ENCODE data around the gene KAT6B. TPM values are rescaled to one million over a fixed set of nuclear protein-coding genes. Genes with fewer than 3 reads are reported as not detected.

The KAT6B gene
- polyA plus RNA-seq, 1 donor from 2014 or later: 11.5 TPM

DNA sequence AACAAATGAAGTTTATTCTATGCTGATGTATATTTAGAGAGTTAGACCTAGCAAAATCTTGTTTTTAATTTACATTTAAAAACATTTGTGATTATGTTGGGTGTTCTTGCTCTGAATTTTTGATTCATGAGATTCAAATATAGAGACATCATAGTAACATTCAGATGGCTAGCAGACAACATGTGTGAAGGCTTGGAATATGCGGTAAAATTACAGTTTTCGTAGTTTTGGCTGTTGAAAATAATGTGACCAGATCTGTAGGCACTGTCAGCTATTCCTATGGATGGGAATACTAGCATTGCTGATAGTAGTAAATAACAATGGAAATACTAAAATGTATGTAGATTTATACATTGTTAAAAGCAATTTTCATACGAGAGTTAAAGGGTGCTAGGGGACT is 131.9 kb downstream of the KAT6B start:
- no peaks in the 10 kb centered on the region for H3F3A ChIP-seq (ENCODE audit: insufficient read depth, low read length, poor library complexity, severe bottlenecking)
- no peaks in the 10 kb centered on the region for H3K27me3 ChIP-seq (ENCODE audit: insufficient read depth, low read depth, low read length)
- no peaks in the 10 kb centered on the region for H3K9me3 ChIP-seq (ENCODE audit: low read length)
- H2AFZ ChIP-seq (ENCODE audit: low read depth, low read length): no peak overlapping the region
- H3K4me3 ChIP-seq (ENCODE audit: low read length): peak overlapping the region; percentile 50
- H3K4me2 ChIP-seq (ENCODE audit: low read length): peak overlapping the region; percentile 40
- TF ChIP-seq RAD21 (conservative IDR thresholded peaks at IDR 0.05): no peak
- TF ChIP-seq TAF1 (IDR thresholded peaks at IDR 0.05; ENCODE audit: low read depth): no peak
- no peak for TF ChIP-seq POLR2AphosphoS5 (IDR thresholded peaks at IDR 0.05)
- no peak for TF ChIP-seq EZH2 (IDR thresholded peaks at IDR 0.05; ENCODE audit: borderline replicate concordance, insufficient read depth, low read length, poor library complexity, severe bottlenecking)
- TF ChIP-seq EP300 (conservative IDR thresholded peaks at IDR 0.05; ENCODE audit: poor library complexity, severe bottlenecking): no peak
- TF ChIP-seq SMC3 (conservative IDR thresholded peaks at IDR 0.05; ENCODE audit: poor library complexity): no peak
- no peak for TF ChIP-seq MXI1 (conservative IDR thresholded peaks at IDR 0.05; ENCODE audit: poor library complexity, severe bottlenecking)
- TF ChIP-seq, protein P1, sequence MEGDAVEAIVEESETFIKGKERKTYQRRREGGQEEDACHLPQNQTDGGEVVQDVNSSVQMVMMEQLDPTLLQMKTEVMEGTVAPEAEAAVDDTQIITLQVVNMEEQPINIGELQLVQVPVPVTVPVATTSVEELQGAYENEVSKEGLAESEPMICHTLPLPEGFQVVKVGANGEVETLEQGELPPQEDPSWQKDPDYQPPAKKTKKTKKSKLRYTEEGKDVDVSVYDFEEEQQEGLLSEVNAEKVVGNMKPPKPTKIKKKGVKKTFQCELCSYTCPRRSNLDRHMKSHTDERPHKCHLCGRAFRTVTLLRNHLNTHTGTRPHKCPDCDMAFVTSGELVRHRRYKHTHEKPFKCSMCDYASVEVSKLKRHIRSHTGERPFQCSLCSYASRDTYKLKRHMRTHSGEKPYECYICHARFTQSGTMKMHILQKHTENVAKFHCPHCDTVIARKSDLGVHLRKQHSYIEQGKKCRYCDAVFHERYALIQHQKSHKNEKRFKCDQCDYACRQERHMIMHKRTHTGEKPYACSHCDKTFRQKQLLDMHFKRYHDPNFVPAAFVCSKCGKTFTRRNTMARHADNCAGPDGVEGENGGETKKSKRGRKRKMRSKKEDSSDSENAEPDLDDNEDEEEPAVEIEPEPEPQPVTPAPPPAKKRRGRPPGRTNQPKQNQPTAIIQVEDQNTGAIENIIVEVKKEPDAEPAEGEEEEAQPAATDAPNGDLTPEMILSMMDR (IDR thresholded peaks at IDR 0.05; ENCODE audit: poor library complexity, severe bottlenecking): no peak
- H4K20me1 ChIP-seq (ENCODE audit: insufficient read depth): no peaks in the 10 kb centered on the region
- peaks cover 11% of the 10 kb centered on the region for H3K79me2 ChIP-seq (replicated peaks; ENCODE audit: insufficient read depth, low read length)
- no peaks in the 10 kb centered on the region for H3K36me3 ChIP-seq (ENCODE audit: insufficient read depth, low read length)
- no peaks in the 10 kb centered on the region for H3K9me2 ChIP-seq (ENCODE audit: insufficient read depth, low read length)
- H3K9ac ChIP-seq (ENCODE audit: low read length): peak overlapping the region; percentile 34
- peak overlapping the region; percentile 70 for H3K27ac ChIP-seq (ENCODE audit: low read length)

DNA sequence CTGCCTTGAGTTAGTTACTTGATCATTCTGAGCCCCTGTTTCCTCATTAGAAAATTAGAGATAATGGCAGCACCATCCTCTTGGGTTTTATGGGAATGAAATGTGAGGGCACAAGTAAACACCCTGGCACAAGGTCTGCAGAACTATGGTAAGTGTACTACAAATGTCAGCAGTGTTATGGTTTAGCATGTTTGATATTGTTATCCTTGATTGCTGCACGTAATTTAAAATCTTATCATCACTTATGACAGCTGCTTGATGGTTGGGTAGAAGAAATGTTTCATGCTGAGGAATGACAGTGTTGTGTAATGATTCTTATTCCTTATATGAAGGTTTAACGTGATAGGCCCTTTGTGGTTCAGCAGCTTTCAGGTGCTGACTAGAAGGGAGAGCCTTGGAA is 134.3 kb downstream of the KAT6B start:
- Histone ChIP-seq H3K27me3 (ENCODE audit: insufficient read depth, low read depth, low read length) (no peaks in the 10 kb centered on the region), H3K4me2 (ENCODE audit: low read length) (peak overlapping the region; percentile 46), H3F3A (ENCODE audit: insufficient read depth, low read length, poor library complexity, severe bottlenecking) (no peaks in the 10 kb centered on the region), H2AFZ (ENCODE audit: low read depth, low read length) (no peak overlapping the region), H4K20me1 (ENCODE audit: insufficient read depth) (no peaks in the 10 kb centered on the region), H3K36me3 (ENCODE audit: insufficient read depth, low read length) (no peaks in the 10 kb centered on the region), H3K79me2 (replicated peaks; ENCODE audit: insufficient read depth, low read length) (peaks cover 11% of the 10 kb centered on the region), H3K4me3 (ENCODE audit: low read length) (peak overlapping the region; percentile 52), H3K9me3 (ENCODE audit: low read length) (no peaks in the 10 kb centered on the region), H3K9me2 (ENCODE audit: insufficient read depth, low read length) (no peaks in the 10 kb centered on the region), H3K27ac (ENCODE audit: low read length) (peak overlapping the region; percentile 88), H3K9ac (ENCODE audit: low read length) (peak overlapping the region; percentile 60)
- TF ChIP-seq SMC3 (conservative IDR thresholded peaks at IDR 0.05; ENCODE audit: poor library complexity) (no peak), EP300 (conservative IDR thresholded peaks at IDR 0.05; ENCODE audit: poor library complexity, severe bottlenecking) (peak; percentile 77), POLR2AphosphoS5 (IDR thresholded peaks at IDR 0.05) (peak; percentile 58)

DNA sequence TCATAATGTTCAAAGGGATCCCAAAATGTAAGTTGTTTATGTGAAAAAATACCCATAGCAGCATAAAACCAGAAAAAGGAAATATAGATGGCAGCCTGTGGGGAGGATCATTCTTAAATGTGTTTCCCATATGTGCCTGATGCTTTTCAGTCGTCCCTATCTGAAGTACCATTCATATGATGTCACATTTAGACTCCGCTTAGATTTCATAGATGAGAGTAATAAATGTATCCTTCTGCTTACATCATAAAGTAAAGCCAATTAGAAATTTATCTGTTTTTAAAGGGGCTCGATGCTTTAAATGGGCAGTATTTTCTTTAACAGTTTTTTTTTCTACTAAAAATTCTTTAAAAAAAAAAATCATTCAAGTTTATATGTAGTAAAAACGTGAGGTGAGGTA is 136.1 kb downstream of the KAT6B start:
- Histone ChIP-seq H3F3A (ENCODE audit: insufficient read depth, low read length, poor library complexity, severe bottlenecking) (no peaks in the 10 kb centered on the region), H3K4me3 (ENCODE audit: low read length) (no peak overlapping the region), H4K20me1 (ENCODE audit: insufficient read depth) (no peaks in the 10 kb centered on the region), H3K36me3 (ENCODE audit: insufficient read depth, low read length) (no peaks in the 10 kb centered on the region), H3K9me2 (ENCODE audit: insufficient read depth, low read length) (no peaks in the 10 kb centered on the region), H3K27me3 (ENCODE audit: insufficient read depth, low read depth, low read length) (no peaks in the 10 kb centered on the region), H3K79me2 (replicated peaks; ENCODE audit: insufficient read depth, low read length) (peaks cover 11% of the 10 kb centered on the region), H2AFZ (ENCODE audit: low read depth, low read length) (no peak overlapping the region), H3K9me3 (ENCODE audit: low read length) (no peaks in the 10 kb centered on the region), H3K27ac (ENCODE audit: low read length) (peak overlapping the region; percentile 88), H3K9ac (ENCODE audit: low read length) (no peak overlapping the region), H3K4me2 (ENCODE audit: low read length) (no peak overlapping the region)
- TF ChIP-seq, protein P1 (IDR thresholded peaks at IDR 0.05; ENCODE audit: poor library complexity, severe bottlenecking): no peak
- TF ChIP-seq EZH2 (IDR thresholded peaks at IDR 0.05; ENCODE audit: borderline replicate concordance, insufficient read depth, low read length, poor library complexity, severe bottlenecking) (no peak), EP300 (conservative IDR thresholded peaks at IDR 0.05; ENCODE audit: poor library complexity, severe bottlenecking) (no peak), MXI1 (conservative IDR thresholded peaks at IDR 0.05; ENCODE audit: poor library complexity, severe bottlenecking) (no peak), SMC3 (conservative IDR thresholded peaks at IDR 0.05; ENCODE audit: poor library complexity) (no peak), TAF1 (IDR thresholded peaks at IDR 0.05; ENCODE audit: low read depth) (no peak), POLR2AphosphoS5 (IDR thresholded peaks at IDR 0.05) (no peak), RAD21 (conservative IDR thresholded peaks at IDR 0.05) (no peak)
- TF ChIP-seq, protein P2, sequence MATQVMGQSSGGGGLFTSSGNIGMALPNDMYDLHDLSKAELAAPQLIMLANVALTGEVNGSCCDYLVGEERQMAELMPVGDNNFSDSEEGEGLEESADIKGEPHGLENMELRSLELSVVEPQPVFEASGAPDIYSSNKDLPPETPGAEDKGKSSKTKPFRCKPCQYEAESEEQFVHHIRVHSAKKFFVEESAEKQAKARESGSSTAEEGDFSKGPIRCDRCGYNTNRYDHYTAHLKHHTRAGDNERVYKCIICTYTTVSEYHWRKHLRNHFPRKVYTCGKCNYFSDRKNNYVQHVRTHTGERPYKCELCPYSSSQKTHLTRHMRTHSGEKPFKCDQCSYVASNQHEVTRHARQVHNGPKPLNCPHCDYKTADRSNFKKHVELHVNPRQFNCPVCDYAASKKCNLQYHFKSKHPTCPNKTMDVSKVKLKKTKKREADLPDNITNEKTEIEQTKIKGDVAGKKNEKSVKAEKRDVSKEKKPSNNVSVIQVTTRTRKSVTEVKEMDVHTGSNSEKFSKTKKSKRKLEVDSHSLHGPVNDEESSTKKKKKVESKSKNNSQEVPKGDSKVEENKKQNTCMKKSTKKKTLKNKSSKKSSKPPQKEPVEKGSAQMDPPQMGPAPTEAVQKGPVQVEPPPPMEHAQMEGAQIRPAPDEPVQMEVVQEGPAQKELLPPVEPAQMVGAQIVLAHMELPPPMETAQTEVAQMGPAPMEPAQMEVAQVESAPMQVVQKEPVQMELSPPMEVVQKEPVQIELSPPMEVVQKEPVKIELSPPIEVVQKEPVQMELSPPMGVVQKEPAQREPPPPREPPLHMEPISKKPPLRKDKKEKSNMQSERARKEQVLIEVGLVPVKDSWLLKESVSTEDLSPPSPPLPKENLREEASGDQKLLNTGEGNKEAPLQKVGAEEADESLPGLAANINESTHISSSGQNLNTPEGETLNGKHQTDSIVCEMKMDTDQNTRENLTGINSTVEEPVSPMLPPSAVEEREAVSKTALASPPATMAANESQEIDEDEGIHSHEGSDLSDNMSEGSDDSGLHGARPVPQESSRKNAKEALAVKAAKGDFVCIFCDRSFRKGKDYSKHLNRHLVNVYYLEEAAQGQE (IDR thresholded peaks at IDR 0.05; ENCODE audit: borderline replicate concordance): no peak
